MM.1S (cell line): ENCODE data around the gene DCX.

Experiments used
- DNase-seq: peaks from one replicate; pipeline ENCODE4 v3.0.0-alpha.2; 2015
- H2AFZ ChIP-seq: fragments of 300-600 bp; sonication (generic); 2 replicates; pipeline ENCODE4 v1.6.0; 2016; ENCODE audit warnings: antibody characterized with exemption, low read length
- H3F3A ChIP-seq: fragments of 300-600 bp; sonication (generic); 2 replicates; pipeline ENCODE4 v1.6.1; 2016; ENCODE audit warnings: mild to moderate bottlenecking, antibody characterized with exemption, low read length, moderate library complexity, mixed read lengths; ENCODE audit not compliant: insufficient read depth
- H3K27ac ChIP-seq: fragments of 300-600 bp; sonication (generic); 2 replicates; pipeline ENCODE4 v1.5.1; 2016; ENCODE audit warnings: mild to moderate bottlenecking, low read length
- H3K27me3 ChIP-seq: fragments of 300-600 bp; sonication (generic); replicated peaks from 2 replicates; pipeline ENCODE4 v1.6.0; 2016; ENCODE audit warnings: low read length; ENCODE audit not compliant: insufficient read depth
- H3K36me3 ChIP-seq: fragments of 300-600 bp; sonication (generic); replicated peaks from 2 replicates; pipeline ENCODE4 v1.6.1; 2016; ENCODE audit warnings: mild to moderate bottlenecking, low read length, mixed read lengths; ENCODE audit not compliant: insufficient read depth
- H3K4me1 ChIP-seq: fragments of 300-600 bp; sonication (generic); 2 replicates; pipeline ENCODE4 v1.6.1; 2016; ENCODE audit warnings: low read length, mixed read lengths
- H3K4me2 ChIP-seq: fragments of 300-600 bp; sonication (generic); 2 replicates; pipeline ENCODE4 v1.6.0; 2016; ENCODE audit warnings: low read depth, low read length
- H3K4me3 ChIP-seq: fragments of 300-600 bp; sonication (generic); 2 replicates; pipeline ENCODE4 v1.5.1; 2016; ENCODE audit warnings: low read length, mixed read lengths
- H3K79me2 ChIP-seq: fragments of 300-600 bp; sonication (generic); 2 replicates; pipeline ENCODE4 v1.6.1; 2016; ENCODE audit warnings: mixed run types, low read length, mixed read lengths
- H3K9ac ChIP-seq: fragments of 300-600 bp; sonication (generic); 2 replicates; pipeline ENCODE4 v1.6.1; 2016; ENCODE audit warnings: low read length, mixed read lengths
- H3K9me2 ChIP-seq: fragments of 300-600 bp; sonication (generic); replicated peaks from 2 replicates; pipeline ENCODE4 v1.6.1; 2016; ENCODE audit warnings: mild to moderate bottlenecking, low read length, mixed read lengths; ENCODE audit not compliant: insufficient read depth
- H3K9me3 ChIP-seq: fragments of 300-600 bp; sonication (generic); replicated peaks from 2 replicates; pipeline ENCODE4 v1.6.1; 2016; ENCODE audit warnings: mild to moderate bottlenecking, low read length, mixed read lengths; ENCODE audit not compliant: insufficient read depth
- H4K20me1 ChIP-seq: fragments of 300-600 bp; sonication (generic); 2 replicates; pipeline ENCODE4 v1.6.1; 2016; ENCODE audit warnings: mild to moderate bottlenecking, low read length, moderate library complexity, mixed read lengths; ENCODE audit not compliant: insufficient read depth
- EZH2 ChIP-seq: fragments of 300-600 bp; sonication (generic); optimal IDR thresholded peaks from 2 replicates; pipeline ENCODE3; 2017; ENCODE audit warnings: low read depth, mild to moderate bottlenecking, antibody characterized with exemption, low read length, mixed read lengths
- EZH2phosphoT487 ChIP-seq: fragments of 300-600 bp; sonication (generic); IDR thresholded peaks from 2 replicates; pipeline ENCODE4 v1.6.1; 2018; ENCODE audit warnings: antibody characterized with exemption, low read length
- TF ChIP-seq, protein P1 (sequence below): fragments of 300-600 bp; sonication (generic); IDR thresholded peaks from 2 replicates; pipeline ENCODE4 v1.5.1; 2016; ENCODE audit warnings: antibody characterized with exemption, low read length, mixed read lengths

Gene DCX

DNA sequence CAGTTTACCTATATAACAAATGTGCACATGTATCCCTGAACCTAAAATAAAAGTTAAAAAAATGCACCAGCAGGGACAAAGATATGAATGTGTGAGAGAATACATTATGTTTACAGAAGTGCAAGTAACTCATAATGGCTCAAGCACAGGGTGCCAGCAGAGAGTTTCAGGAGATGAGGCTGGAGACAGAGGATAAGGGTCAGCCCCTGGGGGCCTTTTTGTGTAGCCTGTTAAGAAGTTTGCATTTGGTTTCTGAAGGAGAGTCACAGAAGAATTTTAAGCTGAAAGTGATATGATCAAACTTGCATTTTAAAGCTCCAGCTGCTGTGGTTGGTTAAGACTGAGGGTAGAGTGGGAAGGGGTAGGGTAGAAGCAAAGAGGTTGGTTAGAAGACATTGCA, 93.1 kb downstream of the DCX start:
- Histone ChIP-seq H4K20me1 (no peaks in the 10 kb centered on the region), H3F3A (no peaks in the 10 kb centered on the region), H3K27ac (no peak overlapping the region), H3K79me2 (no peaks in the 10 kb centered on the region), H3K9ac (no peak overlapping the region), H3K9me2 (no peaks in the 10 kb centered on the region), H2AFZ (no peak overlapping the region), H3K9me3 (no peaks in the 10 kb centered on the region), H3K36me3 (no peaks in the 10 kb centered on the region), H3K4me3 (no peak overlapping the region), H3K27me3 (no peaks in the 10 kb centered on the region), H3K4me1 (no peaks in the 10 kb centered on the region), H3K4me2 (no peak overlapping the region)
- no peak for TF ChIP-seq EZH2phosphoT487
- TF ChIP-seq, protein P1, sequence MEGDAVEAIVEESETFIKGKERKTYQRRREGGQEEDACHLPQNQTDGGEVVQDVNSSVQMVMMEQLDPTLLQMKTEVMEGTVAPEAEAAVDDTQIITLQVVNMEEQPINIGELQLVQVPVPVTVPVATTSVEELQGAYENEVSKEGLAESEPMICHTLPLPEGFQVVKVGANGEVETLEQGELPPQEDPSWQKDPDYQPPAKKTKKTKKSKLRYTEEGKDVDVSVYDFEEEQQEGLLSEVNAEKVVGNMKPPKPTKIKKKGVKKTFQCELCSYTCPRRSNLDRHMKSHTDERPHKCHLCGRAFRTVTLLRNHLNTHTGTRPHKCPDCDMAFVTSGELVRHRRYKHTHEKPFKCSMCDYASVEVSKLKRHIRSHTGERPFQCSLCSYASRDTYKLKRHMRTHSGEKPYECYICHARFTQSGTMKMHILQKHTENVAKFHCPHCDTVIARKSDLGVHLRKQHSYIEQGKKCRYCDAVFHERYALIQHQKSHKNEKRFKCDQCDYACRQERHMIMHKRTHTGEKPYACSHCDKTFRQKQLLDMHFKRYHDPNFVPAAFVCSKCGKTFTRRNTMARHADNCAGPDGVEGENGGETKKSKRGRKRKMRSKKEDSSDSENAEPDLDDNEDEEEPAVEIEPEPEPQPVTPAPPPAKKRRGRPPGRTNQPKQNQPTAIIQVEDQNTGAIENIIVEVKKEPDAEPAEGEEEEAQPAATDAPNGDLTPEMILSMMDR: no peak
- TF ChIP-seq EZH2: no peak
- no peak for DNase-seq

GRCh38 chrX:111309083-111309482, 102.9 kb downstream of the DCX start:
- Histone ChIP-seq H3K4me1 (no peaks in the 10 kb centered on the region), H3F3A (no peaks in the 10 kb centered on the region), H3K27ac (no peak overlapping the region), H3K9ac (no peak overlapping the region), H3K79me2 (no peaks in the 10 kb centered on the region), H3K4me3 (no peak overlapping the region), H3K9me2 (no peaks in the 10 kb centered on the region), H3K27me3 (no peaks in the 10 kb centered on the region), H3K36me3 (no peaks in the 10 kb centered on the region), H2AFZ (no peak overlapping the region), H3K9me3 (no peaks in the 10 kb centered on the region), H4K20me1 (no peaks in the 10 kb centered on the region), H3K4me2 (no peak overlapping the region)
- TF ChIP-seq EZH2phosphoT487: no peak
- TF ChIP-seq, protein P1: no peak
- DNase-seq: no peak

GRCh38 chrX:111308039-111308438, 104.0 kb downstream of the DCX start:
- no peaks in the 10 kb centered on the region for H4K20me1 ChIP-seq
- no peaks in the 10 kb centered on the region for H3K27me3 ChIP-seq
- no peaks in the 10 kb centered on the region for H3K9me3 ChIP-seq
- H3K9me2 ChIP-seq: no peaks in the 10 kb centered on the region
- TF ChIP-seq, protein P1: no peak
- no peak for TF ChIP-seq EZH2phosphoT487
- TF ChIP-seq EZH2: no peak
- no peak for DNase-seq
- H3K4me3 ChIP-seq: no peak overlapping the region
- no peak overlapping the region for H3K27ac ChIP-seq
- no peaks in the 10 kb centered on the region for H3K36me3 ChIP-seq
- H3K79me2 ChIP-seq: no peaks in the 10 kb centered on the region
- H3K4me2 ChIP-seq: no peak overlapping the region
- H3K4me1 ChIP-seq: no peaks in the 10 kb centered on the region
- no peak overlapping the region for H2AFZ ChIP-seq
- no peaks in the 10 kb centered on the region for H3F3A ChIP-seq
- no peak overlapping the region for H3K9ac ChIP-seq

GRCh38 chrX:111302284-111302683, 109.7 kb downstream of the DCX start:
- Histone ChIP-seq H3K36me3 (no peaks in the 10 kb centered on the region), H3K27ac (no peak overlapping the region), H2AFZ (no peak overlapping the region), H3F3A (no peaks in the 10 kb centered on the region), H3K9me2 (no peaks in the 10 kb centered on the region), H3K4me3 (no peak overlapping the region), H4K20me1 (no peaks in the 10 kb centered on the region), H3K4me2 (no peak overlapping the region), H3K9ac (no peak overlapping the region), H3K4me1 (no peaks in the 10 kb centered on the region), H3K79me2 (no peaks in the 10 kb centered on the region), H3K27me3 (no peaks in the 10 kb centered on the region), H3K9me3 (no peaks in the 10 kb centered on the region)
- TF ChIP-seq, protein P1: no peak
- TF ChIP-seq EZH2phosphoT487: no peak
- no peak for TF ChIP-seq EZH2
- DNase-seq: no peak
